PFSK-1 (cell line): ENCODE measurements around the gene GSG1L2.

Experiments
- FOXP2 ChIP-seq: optimal IDR thresholded peaks from 2 replicates; pipeline ENCODE3; 2011; ENCODE audit warnings: borderline replicate concordance, control low read depth, inconsistent platforms; ENCODE audit not compliant: insufficient read depth; ENCODE audit errors: extremely low read length, extremely low read depth
- POLR2AphosphoS5 ChIP-seq: IDR thresholded peaks from 2 replicates; pipeline ENCODE4 v1.6.1; 2012; ENCODE audit warnings: low read depth, mild to moderate bottlenecking, control low read depth, low read length, moderate library complexity
- REST ChIP-seq, 2 experiments: IDR thresholded peaks; 2 replicates each; pipeline versions ENCODE4 v1.6.1 to v1.8.0; 2011 to 2012; ENCODE audit warnings: low read depth in 2 of 2, low read length in 2 of 2, control low read depth in 1 of 2, inconsistent platforms in 1 of 2, mild to moderate bottlenecking in 1 of 2, moderate library complexity in 1 of 2; ENCODE audit not compliant: insufficient read depth in 1 of 2
- SIN3A ChIP-seq: IDR thresholded peaks from 2 replicates; pipeline ENCODE4 v1.6.1; 2012; ENCODE audit warnings: mild to moderate bottlenecking, low read length, moderate library complexity, borderline replicate concordance; ENCODE audit not compliant: insufficient read depth
- TAF1 ChIP-seq: IDR thresholded peaks from 2 replicates; pipeline ENCODE4 v1.6.1; 2012; ENCODE audit warnings: low read length, control low read depth, borderline replicate concordance; ENCODE audit not compliant: insufficient read depth

The GSG1L2 gene

GRCh38 chr17:9839433-9839832, 17.6 kb upstream of the GSG1L2 start:
- TF ChIP-seq SIN3A (no peak), POLR2AphosphoS5 (no peak), TAF1 (no peak), FOXP2 (no peak), REST (IDR thresholded peaks at IDR 0.05; ENCODE audit: insufficient read depth in 1 of 2, low read depth in 2 of 2, low read length in 2 of 2) (no peak)

GRCh38 chr17:9837551-9838471, 15.9 kb upstream of the GSG1L2 start:
- no peak for TF ChIP-seq TAF1
- no peak for TF ChIP-seq POLR2AphosphoS5
- no peak for TF ChIP-seq SIN3A
- no peak for TF ChIP-seq FOXP2
- TF ChIP-seq REST (IDR thresholded peaks at IDR 0.05; ENCODE audit: insufficient read depth in 1 of 2, low read depth in 2 of 2, low read length in 2 of 2), result no peak

- TF ChIP-seq POLR2AphosphoS5, result no peak
- TF ChIP-seq SIN3A, result no peak
- TF ChIP-seq TAF1, result no peak
- TF ChIP-seq FOXP2, result no peak
- no peak for TF ChIP-seq REST (IDR thresholded peaks at IDR 0.05; ENCODE audit: insufficient read depth in 1 of 2, low read depth in 2 of 2, low read length in 2 of 2)
Observed at GRCh38 chr17:9833922-9834321, 12.0 kb upstream of the GSG1L2 start.

GRCh38 chr17:9830711-9831110, 8.8 kb upstream of the GSG1L2 start:
- no peak for TF ChIP-seq FOXP2
- no peak for TF ChIP-seq TAF1
- no peak for TF ChIP-seq SIN3A
- no peak for TF ChIP-seq POLR2AphosphoS5
- no peak for TF ChIP-seq REST (IDR thresholded peaks at IDR 0.05; ENCODE audit: insufficient read depth in 1 of 2, low read depth in 2 of 2, low read length in 2 of 2)
